Measurements from ENCODE around the gene CNPY1.

GRCh38 chr7:155591055-155591775 is 44.9 kb upstream of the CNPY1 start:
- no peak for TF ChIP-seq POLR2A (IDR thresholded peaks at IDR 0.05)
- TF ChIP-seq CTCF (IDR thresholded peaks at IDR 0.05) = no peak

Measured in breast epithelium (tissue), 3 donors.